Astrocyte (in vitro differentiated cells and primary cell): ENCODE data around the gene SLC4A8.

Source experiments
- EZH2 ChIP-seq: IDR thresholded peaks from 2 replicates; pipeline ENCODE4 v1.6.1; 2012; ENCODE audit warnings: mild to moderate bottlenecking, low read length, inconsistent platforms; ENCODE audit not compliant: insufficient read depth
- TF ChIP-seq, protein P1 (sequence below): IDR thresholded peaks from 2 replicates; pipeline ENCODE4 v1.5.1; 2011; ENCODE audit warnings: low read depth, mild to moderate bottlenecking, inconsistent platforms, low read length, moderate library complexity; ENCODE audit not compliant: insufficient read depth

DNA sequence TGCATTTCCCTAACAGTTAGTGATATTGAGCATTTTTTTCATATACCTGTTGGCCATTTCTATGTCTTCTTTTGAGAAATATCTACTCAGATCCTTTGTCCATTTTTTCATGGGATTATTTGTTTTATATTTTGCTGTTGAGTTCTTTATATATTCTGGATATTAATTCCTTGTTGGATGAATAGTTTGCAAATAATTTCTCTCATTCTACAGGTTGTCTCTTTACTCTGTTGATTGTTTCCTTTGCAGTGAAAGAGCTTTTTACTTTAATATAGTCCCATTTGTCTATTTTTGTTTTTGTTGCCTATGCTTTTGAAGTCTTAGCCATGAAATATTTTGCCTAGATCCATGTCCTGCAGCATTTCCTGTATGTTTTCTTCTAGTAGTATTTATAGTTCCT, 11.5 kb upstream of the SLC4A8 start:
- TF ChIP-seq, protein P1, sequence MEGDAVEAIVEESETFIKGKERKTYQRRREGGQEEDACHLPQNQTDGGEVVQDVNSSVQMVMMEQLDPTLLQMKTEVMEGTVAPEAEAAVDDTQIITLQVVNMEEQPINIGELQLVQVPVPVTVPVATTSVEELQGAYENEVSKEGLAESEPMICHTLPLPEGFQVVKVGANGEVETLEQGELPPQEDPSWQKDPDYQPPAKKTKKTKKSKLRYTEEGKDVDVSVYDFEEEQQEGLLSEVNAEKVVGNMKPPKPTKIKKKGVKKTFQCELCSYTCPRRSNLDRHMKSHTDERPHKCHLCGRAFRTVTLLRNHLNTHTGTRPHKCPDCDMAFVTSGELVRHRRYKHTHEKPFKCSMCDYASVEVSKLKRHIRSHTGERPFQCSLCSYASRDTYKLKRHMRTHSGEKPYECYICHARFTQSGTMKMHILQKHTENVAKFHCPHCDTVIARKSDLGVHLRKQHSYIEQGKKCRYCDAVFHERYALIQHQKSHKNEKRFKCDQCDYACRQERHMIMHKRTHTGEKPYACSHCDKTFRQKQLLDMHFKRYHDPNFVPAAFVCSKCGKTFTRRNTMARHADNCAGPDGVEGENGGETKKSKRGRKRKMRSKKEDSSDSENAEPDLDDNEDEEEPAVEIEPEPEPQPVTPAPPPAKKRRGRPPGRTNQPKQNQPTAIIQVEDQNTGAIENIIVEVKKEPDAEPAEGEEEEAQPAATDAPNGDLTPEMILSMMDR, result no peak
- no peak for TF ChIP-seq EZH2
